RWPE1 (cell line): ENCODE measurements around the gene SMARCD2.
"Not testable (repeated sequence)": the region's sequence is repeated elsewhere in the genome, so short reads cannot be mapped to it uniquely, and the experiment has no call there.

ENCODE experiments used
- CTCF ChIA-PET: fragments of 350-600 bp; sonication (Branson Sonifier 250); formaldehyde crosslinking; extraction: SDS; loops from one replicate; lab custom pipeline; 2021; lab: Yijun Ruan, JAX
- POLR2A ChIA-PET: fragments of 400-600 bp; formaldehyde crosslinking; extraction: SDS; loops from one replicate; lab custom pipeline; 2020; ENCODE audit warnings: antibody characterized with exemption; ENCODE audit not compliant: low non-redundant PET; lab: Yijun Ruan, JAX
- DNase-seq: peaks from one replicate; pipeline ENCODE4 v3.0.0; 2012; ENCODE audit warnings: low spot score
- H3K27ac ChIP-seq: fragments of 450-650 bp; 2 replicates; pipeline ENCODE4 v1.5.1; 2017
- CTCF ChIP-seq: fragments of 450-650 bp; conservative IDR thresholded peaks from 2 replicates; pipeline ENCODE4 v1.5.1; 2017; ENCODE audit warnings: low read depth, mild to moderate bottlenecking

The SMARCD2 gene

GRCh38 chr17:63842540-63843386, at the start of gene SMARCD2:
Gene SMARCD2 (minus strand): TSS chr17:63842685. CDS start chr17:63842674, 11 bp downstream.
- no peak for TF ChIP-seq CTCF
- CTCF ChIA-PET: interaction anchor here (0.5 to 1.5 kb wide), 3 partner anchors 8 to 77 kb away, joined by 3 to 5 read pairs (median 4); no protein-coding TSS in a partner anchor
- POLR2A ChIA-PET: interaction anchor here (0.6 kb wide), 1 partner anchor 73 kb away, joined by 5 read pairs; no protein-coding TSS in a partner anchor
- peak within 1 kb of the TSS; percentile 93 for H3K27ac ChIP-seq
- peak; percentile 95 for DNase-seq

- TF ChIP-seq CTCF: peak; percentile 59
- CTCF ChIA-PET: interaction anchor here (0.5 to 0.7 kb wide), 4 partner anchors 40 to 974 kb away, joined by 3 to 5 read pairs (median 4); no protein-coding TSS in a partner anchor
- DNase-seq, POLR2A ChIA-PET, H3K27ac ChIP-seq: not testable (repeated sequence)
Observed at GRCh38 chr17:63889026-63889848, 46.8 kb upstream of the SMARCD2 start.

- H3K27ac ChIP-seq, POLR2A ChIA-PET, DNase-seq: not testable (repeated sequence)
- CTCF ChIA-PET: interaction anchor here (0.5 to 0.6 kb wide), 2 partner anchors 16 to 73 kb away, joined by 3 read pairs; no protein-coding TSS in a partner anchor
Observed at GRCh38 chr17:63885119-63885518, 42.6 kb upstream of the SMARCD2 start.

- H3K27ac ChIP-seq, POLR2A ChIA-PET, DNase-seq: not testable (repeated sequence)
- CTCF ChIA-PET: interaction anchor here (0.7 kb wide), 1 partner anchor 162 kb away, joined by 3 read pairs; no protein-coding TSS in a partner anchor
Observed at GRCh38 chr17:63882626-63883126, 40.2 kb upstream of the SMARCD2 start.

- H3K27ac ChIP-seq: no peak within 1 kb of the TSS
- CTCF ChIA-PET: interaction anchor here (0.7 kb wide), 3 partner anchors 33 to 294 kb away, joined by 3 to 5 read pairs (median 3); no protein-coding TSS in a partner anchor
- POLR2A ChIA-PET: no interaction called here
- TF ChIP-seq CTCF: peak; percentile 75
- peak; percentile 79 for DNase-seq
Observed at GRCh38 chr17:63881935-63882601, 39.6 kb upstream of the SMARCD2 start, which contains the start of gene GH2. Gene GH2 (minus strand): TSS chr17:63881944. CDS start chr17:63881801, 143 bp downstream.

GRCh38 chr17:63881337-63881736, 38.9 kb upstream of the SMARCD2 start:
- H3K27ac ChIP-seq, DNase-seq, POLR2A ChIA-PET: not testable (repeated sequence)
- CTCF ChIA-PET: interaction anchor here (0.7 to 1.1 kb wide), 4 partner anchors 33 to 295 kb away, joined by 3 to 5 read pairs (median 4); no protein-coding TSS in a partner anchor

GRCh38 chr17:63880706-63881105, 38.2 kb upstream of the SMARCD2 start:
- no peak overlapping the region for H3K27ac ChIP-seq
- POLR2A ChIA-PET: no interaction called here
- CTCF ChIA-PET: interaction anchor here (1.1 kb wide), 1 partner anchor 113 kb away, joined by 4 read pairs; no protein-coding TSS in a partner anchor
- no peak for TF ChIP-seq CTCF
- no peak for DNase-seq

GRCh38 chr17:63878413-63878812, 35.9 kb upstream of the SMARCD2 start:
- DNase-seq, H3K27ac ChIP-seq, POLR2A ChIA-PET, CTCF ChIA-PET: not testable (repeated sequence)

GRCh38 chr17:63874693-63875092, 32.2 kb upstream of the SMARCD2 start:
- H3K27ac ChIP-seq, DNase-seq, POLR2A ChIA-PET: not testable (repeated sequence)
- CTCF ChIA-PET: interaction anchor here (0.6 kb wide), 1 partner anchor 72 kb away, joined by 5 read pairs; no protein-coding TSS in a partner anchor

- POLR2A ChIA-PET, H3K27ac ChIP-seq, DNase-seq: not testable (repeated sequence)
- CTCF ChIA-PET: interaction anchor here (0.6 to 0.7 kb wide), 2 partner anchors 45 to 72 kb away, joined by 3 to 5 read pairs; no protein-coding TSS in a partner anchor
Observed at GRCh38 chr17:63874061-63874626, 31.7 kb upstream of the SMARCD2 start.
